Measurements from ENCODE around the gene ANKH.

Gene ANKH

GRCh38 chr5:14713476-14714390, 157.8 kb downstream of the ANKH start:
- DNase-seq (ENCODE audit: low read depth) = no peak

GRCh38 chr5:14712666-14713065, 158.9 kb downstream of the ANKH start:
- DNase-seq (ENCODE audit: low read depth) = no peak

- DNase-seq (ENCODE audit: low read depth) = no peak
Observed at GRCh38 chr5:14712131-14712530, 159.4 kb downstream of the ANKH start.

GRCh38 chr5:14710313-14710994, 161.1 kb downstream of the ANKH start:
- DNase-seq (ENCODE audit: low read depth) = no peak

GRCh38 chr5:14708551-14708950, 163.0 kb downstream of the ANKH start:
- DNase-seq (ENCODE audit: low read depth) = no peak

GRCh38 chr5:14707811-14708390, 163.7 kb downstream of the ANKH start:
- no peak for DNase-seq (ENCODE audit: low read depth)

GRCh38 chr5:14706615-14707021, 165.0 kb downstream of the ANKH start:
- no peak for DNase-seq (ENCODE audit: low read depth)

GRCh38 chr5:14705556-14705955, 166.0 kb downstream of the ANKH start:
- DNase-seq (ENCODE audit: low read depth) = no peak

- DNase-seq (ENCODE audit: low read depth) = no peak
Observed at GRCh38 chr5:14702238-14702839, 169.2 kb downstream of the ANKH start.

GRCh38 chr5:14701556-14701955, 170.0 kb downstream of the ANKH start:
- no peak for DNase-seq (ENCODE audit: low read depth)

- no peak for DNase-seq (ENCODE audit: low read depth)
Observed at GRCh38 chr5:14700478-14701436, 170.8 kb downstream of the ANKH start.

- no peak for DNase-seq (ENCODE audit: low read depth)
Observed at GRCh38 chr5:14699807-14700400, 171.7 kb downstream of the ANKH start.

- no peak for DNase-seq (ENCODE audit: low read depth)
Observed at GRCh38 chr5:14699159-14699558, 172.4 kb downstream of the ANKH start.

- DNase-seq (ENCODE audit: low read depth) = no peak
Observed at GRCh38 chr5:14698495-14698894, 173.1 kb downstream of the ANKH start.

GRCh38 chr5:14696851-14697250, 174.7 kb downstream of the ANKH start:
- DNase-seq (ENCODE audit: low read depth) = no peak

GRCh38 chr5:14696057-14696456, 175.5 kb downstream of the ANKH start:
- DNase-seq (ENCODE audit: low read depth) = no peak

- no peak for DNase-seq (ENCODE audit: low read depth)
Observed at GRCh38 chr5:14695152-14695551, 176.4 kb downstream of the ANKH start.

- DNase-seq (ENCODE audit: low read depth) = no peak
Observed at GRCh38 chr5:14693070-14693469, 178.5 kb downstream of the ANKH start.

- no peak for DNase-seq (ENCODE audit: low read depth)
Observed at GRCh38 chr5:14687023-14687665, 184.4 kb downstream of the ANKH start.

GRCh38 chr5:14686517-14686916, 185.1 kb downstream of the ANKH start:
- no peak for DNase-seq (ENCODE audit: low read depth)

All from stimulated activated CD8-positive, alpha-beta memory T cell treated with anti-CD3 and anti-CD28 coated beads, Interleukin-12 subunit alpha, Interleukin-12 subunit beta, amount 100 ng/mL, for 1 hour (primary cell).